Mesodermal cell (in vitro differentiated cells): ENCODE results near the gene RTRAF.

Source experiments
- H3K27ac ChIP-seq: 2 replicates; pipeline ENCODE4 v1.7.0; 2013; ENCODE audit warnings: mild to moderate bottlenecking, low read depth, low read length, moderate library complexity; ENCODE audit not compliant: severe bottlenecking
- H3K36me3 ChIP-seq: 2 replicates; pipeline ENCODE4 v1.7.1; 2013; ENCODE audit warnings: mild to moderate bottlenecking, low read length, moderate library complexity; ENCODE audit not compliant: control insufficient read depth, insufficient read depth
- H3K4me1 ChIP-seq: one replicate; pipeline ENCODE4 v1.7.1; 2013; ENCODE audit warnings: mild to moderate bottlenecking, low read length; ENCODE audit not compliant: insufficient read depth, control insufficient read depth, poor library complexity, severe bottlenecking
- H3K4me3 ChIP-seq: 2 replicates; pipeline ENCODE4 v1.7.0; 2013; ENCODE audit warnings: low read length, control low read depth, mild to moderate bottlenecking; ENCODE audit not compliant: insufficient read depth, poor library complexity, severe bottlenecking; ENCODE audit errors: extremely low read depth
- H3K9me3 ChIP-seq: 2 replicates; pipeline ENCODE4 v1.7.1; 2013; ENCODE audit warnings: mild to moderate bottlenecking, low read length, moderate library complexity; ENCODE audit not compliant: control insufficient read depth
- WGBS, 2 experiments: methylation state at CpG; one replicate each; pipeline ENCODE4 v1.1.5; 2013; ENCODE audit warnings: missing lambda C conversion rate in 2 of 2; ENCODE audit not compliant: insufficient coverage in 2 of 2; 5-methylcytosine and 5-hydroxymethylcytosine counted together

Gene RTRAF

GRCh38 chr14:52033101-52033642, 43.8 kb downstream of the RTRAF start:
- Histone ChIP-seq H3K36me3 (peaks cover 63% of the 10 kb centered on the region), H3K4me3 (no peak overlapping the region), H3K9me3 (no peaks in the 10 kb centered on the region), H3K4me1 (peaks cover 6% of the 10 kb centered on the region), H3K27ac (peak overlapping the region; percentile 18)
- WGBS, 2 experiments, result 76 to 91% methylated on average over 4 of the region's 10 CpGs

- Histone ChIP-seq H3K36me3 (peaks cover 70% of the 10 kb centered on the region), H3K4me3 (no peak overlapping the region), H3K4me1 (no peaks in the 10 kb centered on the region), H3K9me3 (no peaks in the 10 kb centered on the region), H3K27ac (no peak overlapping the region)
- 83 to 100% methylated on average over 2 to 3 of the region's 7 CpGs for WGBS, 2 experiments
Observed at GRCh38 chr14:52039124-52039815, 49.9 kb downstream of the RTRAF start.

GRCh38 chr14:52040598-52040997, 51.3 kb downstream of the RTRAF start:
- Histone ChIP-seq H3K4me3 (no peak overlapping the region), H3K27ac (no peak overlapping the region), H3K36me3 (peaks cover 60% of the 10 kb centered on the region), H3K9me3 (no peaks in the 10 kb centered on the region), H3K4me1 (no peaks in the 10 kb centered on the region)
- WGBS, 2 experiments, result 90 to 100% methylated on average over 5 to 7 of the region's 7 CpGs

GRCh38 chr14:52042371-52043289, 53.3 kb downstream of the RTRAF start:
- Histone ChIP-seq H3K9me3 (no peaks in the 10 kb centered on the region), H3K36me3 (peaks cover 44% of the 10 kb centered on the region), H3K4me1 (no peaks in the 10 kb centered on the region), H3K27ac (no peak overlapping the region), H3K4me3 (no peak overlapping the region)
- 78 to 81% methylated on average over 7 to 8 of the region's 8 CpGs for WGBS, 2 experiments

GRCh38 chr14:52043690-52044089, 54.3 kb downstream of the RTRAF start:
- Histone ChIP-seq H3K4me1 (no peaks in the 10 kb centered on the region), H3K9me3 (no peaks in the 10 kb centered on the region), H3K27ac (no peak overlapping the region), H3K36me3 (peaks cover 44% of the 10 kb centered on the region), H3K4me3 (no peak overlapping the region)
- WGBS, 2 experiments, result 0 to 40% methylated on average over 1 to 2 of the region's 5 CpGs

- Histone ChIP-seq H3K27ac (no peak overlapping the region), H3K4me1 (no peaks in the 10 kb centered on the region), H3K36me3 (peaks cover 35% of the 10 kb centered on the region), H3K9me3 (no peaks in the 10 kb centered on the region), H3K4me3 (no peak overlapping the region)
- 74 to 83% methylated on average over 6 to 8 of the region's 11 CpGs for WGBS, 2 experiments
Observed at GRCh38 chr14:52044791-52045522, 55.6 kb downstream of the RTRAF start.

GRCh38 chr14:52046376-52046917, 57.1 kb downstream of the RTRAF start:
- Histone ChIP-seq H3K4me3 (no peak overlapping the region), H3K9me3 (no peaks in the 10 kb centered on the region), H3K4me1 (no peaks in the 10 kb centered on the region), H3K36me3 (peaks cover 23% of the 10 kb centered on the region), H3K27ac (no peak overlapping the region)
- no CpG with 5 or more reads among the region's 2 CpGs for WGBS, 2 experiments

- Histone ChIP-seq H3K9me3 (no peaks in the 10 kb centered on the region), H3K4me3 (no peak overlapping the region), H3K36me3 (peaks cover 18% of the 10 kb centered on the region), H3K27ac (no peak overlapping the region), H3K4me1 (no peaks in the 10 kb centered on the region)
- 86 to 93% methylated on average over 8 to 10 of the region's 10 CpGs for WGBS, 2 experiments
Observed at GRCh38 chr14:52048116-52048515, 58.8 kb downstream of the RTRAF start.

GRCh38 chr14:52048641-52049204, 59.4 kb downstream of the RTRAF start:
- Histone ChIP-seq H3K36me3 (peaks cover 23% of the 10 kb centered on the region), H3K9me3 (no peaks in the 10 kb centered on the region), H3K4me1 (no peaks in the 10 kb centered on the region), H3K27ac (no peak overlapping the region), H3K4me3 (no peak overlapping the region)
- 67 to 69% methylated on average over 3 of the region's 3 CpGs for WGBS, 2 experiments

GRCh38 chr14:52049271-52049670, 59.9 kb downstream of the RTRAF start:
- 89 to 96% methylated on average over 3 to 4 of the region's 5 CpGs for whole genome bisulfite sequencing, 2 experiments
- H3K9me3 ChIP-seq, result no peaks in the 10 kb centered on the region
- no peak overlapping the region for H3K27ac ChIP-seq
- H3K36me3 ChIP-seq, result peaks cover 29% of the 10 kb centered on the region
- no peaks in the 10 kb centered on the region for H3K4me1 ChIP-seq
- no peak overlapping the region for H3K4me3 ChIP-seq
